A172 (cell line): ENCODE results near the gene RTN4RL1. TPM values are rescaled to one million over a fixed set of nuclear protein-coding genes. Genes with fewer than 3 reads are reported as not detected.
A peak's percentile ranks its signal among the peaks of the same experiment; 100 is the strongest.

Source experiments
- DNase-seq: peaks from one replicate; pipeline ENCODE4 v3.0.0-alpha.2; 2015; ENCODE audit warnings: low spot score
- total RNA-seq: library from RNA; depleted of rRNA; stranded (reverse); fragments of >200 nt; shearing (Covaris generic); gene quantifications from 2 replicates; pipeline ENCODE4 v1.2.3, GENCODE V29; 2014

The RTN4RL1 gene
- total RNA-seq, 1 experiment from 2014 or later: 2.2 TPM

DNA sequence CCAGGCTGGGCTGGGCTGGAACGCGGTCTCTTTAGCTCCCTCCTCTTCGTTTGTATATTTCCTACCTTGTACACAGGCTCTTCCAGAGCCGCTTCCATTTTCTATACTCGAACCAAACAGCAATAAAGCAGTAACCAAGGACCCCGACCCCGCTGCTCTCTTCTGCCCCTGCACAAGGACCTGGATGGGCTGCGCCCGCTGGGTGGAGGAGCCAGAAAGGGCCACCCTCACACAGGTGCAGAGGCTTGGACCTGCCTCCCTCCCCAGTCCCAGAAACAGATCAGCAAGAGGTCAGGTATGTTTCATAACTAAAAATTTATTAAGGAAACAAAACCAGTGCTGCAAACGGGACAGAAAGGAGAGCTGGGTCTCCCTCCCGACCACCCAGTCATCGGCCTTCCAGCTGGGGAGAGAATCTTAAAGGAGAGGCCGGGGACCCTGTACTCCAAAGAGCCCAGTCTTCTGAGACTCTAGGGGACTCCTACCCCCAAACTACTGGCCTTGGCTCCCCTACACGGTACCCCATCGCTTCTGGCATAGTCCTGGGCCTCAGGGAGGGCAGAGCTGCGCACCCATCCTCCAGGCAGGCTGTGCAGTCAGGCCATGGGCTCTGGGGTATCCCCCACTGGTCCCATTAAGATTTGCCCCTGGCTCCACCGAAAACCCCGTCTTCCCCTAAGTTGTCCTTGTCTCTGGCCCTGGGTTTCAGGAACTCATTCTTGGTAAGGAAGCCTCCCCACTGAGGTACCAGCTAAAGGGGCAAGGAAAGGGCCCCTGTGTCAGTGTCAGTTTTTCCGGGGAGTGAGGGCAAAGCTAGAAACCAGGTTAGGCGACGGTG lies 34.6 kb upstream of the RTN4RL1 start:
- DNase-seq: no peak

- DNase-seq: no peak
These were observed 33.7 kb upstream of the RTN4RL1 start for GRCh38 chr17:2058586-2059546.

DNA sequence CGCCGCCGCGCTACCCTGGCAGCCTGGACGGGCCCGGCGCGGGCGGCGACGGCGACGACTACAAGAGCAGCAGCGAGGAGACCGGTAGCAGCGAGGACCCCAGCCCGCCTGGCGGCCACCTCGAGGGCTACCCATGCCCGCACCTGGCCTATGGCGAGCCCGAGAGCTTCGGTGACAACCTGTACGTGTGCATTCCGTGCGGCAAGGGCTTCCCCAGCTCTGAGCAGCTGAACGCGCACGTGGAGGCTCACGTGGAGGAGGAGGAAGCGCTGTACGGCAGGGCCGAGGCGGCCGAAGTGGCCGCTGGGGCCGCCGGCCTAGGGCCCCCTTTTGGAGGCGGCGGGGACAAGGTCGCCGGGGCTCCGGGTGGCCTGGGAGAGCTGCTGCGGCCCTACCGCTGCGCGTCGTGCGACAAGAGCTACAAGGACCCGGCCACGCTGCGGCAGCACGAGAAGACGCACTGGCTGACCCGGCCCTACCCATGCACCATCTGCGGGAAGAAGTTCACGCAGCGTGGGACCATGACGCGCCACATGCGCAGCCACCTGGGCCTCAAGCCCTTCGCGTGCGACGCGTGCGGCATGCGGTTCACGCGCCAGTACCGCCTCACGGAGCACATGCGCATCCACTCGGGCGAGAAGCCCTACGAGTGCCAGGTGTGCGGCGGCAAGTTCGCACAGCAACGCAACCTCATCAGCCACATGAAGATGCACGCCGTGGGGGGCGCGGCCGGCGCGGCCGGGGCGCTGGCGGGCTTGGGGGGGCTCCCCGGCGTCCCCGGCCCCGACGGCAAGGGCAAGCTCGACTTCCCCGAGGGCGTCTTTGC lies 32.8 kb upstream of the RTN4RL1 start:
- DNase-seq: no peak

- DNase-seq: no peak
These were observed 32.1 kb upstream of the RTN4RL1 start for GRCh38 chr17:2057175-2057759.

- DNase-seq: no peak
These were observed 31.4 kb upstream of the RTN4RL1 start for GRCh38 chr17:2056206-2057174.

DNA sequence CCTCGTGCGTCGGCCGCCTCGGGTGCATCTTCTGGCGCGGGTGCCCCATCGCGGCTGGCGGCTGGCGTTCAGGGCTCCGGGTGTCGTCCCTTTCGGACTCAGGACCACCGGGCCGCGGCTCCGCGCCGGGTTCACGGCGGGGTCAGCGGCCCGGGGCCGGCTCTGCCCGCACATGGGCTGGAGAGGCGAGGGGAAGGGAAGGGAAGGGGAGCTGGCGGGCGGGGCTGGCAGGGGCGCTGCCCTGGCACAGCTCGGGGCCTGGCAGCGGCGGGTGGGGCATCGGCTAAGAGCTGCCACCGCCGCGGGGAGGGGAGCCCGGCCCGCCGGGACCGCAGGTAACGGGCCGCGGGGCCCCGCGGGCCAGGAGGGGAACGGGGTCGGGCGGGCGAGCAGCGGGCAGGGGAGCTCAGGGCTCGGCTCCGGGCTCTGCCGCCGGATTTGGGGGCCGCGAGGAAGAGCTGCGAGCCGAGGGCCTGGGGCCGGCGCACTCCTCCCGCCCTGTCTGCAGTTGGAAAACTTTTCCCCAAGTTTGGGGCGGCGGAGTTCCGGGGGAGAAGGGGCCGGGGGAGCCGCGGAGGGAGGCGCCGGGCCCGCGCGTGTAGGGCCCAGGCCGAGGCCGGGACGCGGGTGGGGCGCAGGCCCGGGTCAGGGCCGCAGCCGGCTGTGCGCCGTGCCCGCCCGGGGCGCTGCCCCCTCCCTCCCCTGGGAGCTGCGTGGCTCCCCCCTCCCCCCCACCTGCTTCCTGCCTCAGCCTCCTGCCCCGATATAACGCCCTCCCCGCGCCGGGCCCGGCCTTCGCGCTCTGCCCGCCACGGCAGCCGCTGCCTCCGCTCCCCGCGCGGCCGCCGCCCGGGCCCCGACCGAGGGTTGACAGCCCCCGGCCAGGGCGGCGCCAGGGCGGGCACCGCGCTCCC lies 30.4 kb upstream of the RTN4RL1 start:
- DNase-seq: no peak

DNA sequence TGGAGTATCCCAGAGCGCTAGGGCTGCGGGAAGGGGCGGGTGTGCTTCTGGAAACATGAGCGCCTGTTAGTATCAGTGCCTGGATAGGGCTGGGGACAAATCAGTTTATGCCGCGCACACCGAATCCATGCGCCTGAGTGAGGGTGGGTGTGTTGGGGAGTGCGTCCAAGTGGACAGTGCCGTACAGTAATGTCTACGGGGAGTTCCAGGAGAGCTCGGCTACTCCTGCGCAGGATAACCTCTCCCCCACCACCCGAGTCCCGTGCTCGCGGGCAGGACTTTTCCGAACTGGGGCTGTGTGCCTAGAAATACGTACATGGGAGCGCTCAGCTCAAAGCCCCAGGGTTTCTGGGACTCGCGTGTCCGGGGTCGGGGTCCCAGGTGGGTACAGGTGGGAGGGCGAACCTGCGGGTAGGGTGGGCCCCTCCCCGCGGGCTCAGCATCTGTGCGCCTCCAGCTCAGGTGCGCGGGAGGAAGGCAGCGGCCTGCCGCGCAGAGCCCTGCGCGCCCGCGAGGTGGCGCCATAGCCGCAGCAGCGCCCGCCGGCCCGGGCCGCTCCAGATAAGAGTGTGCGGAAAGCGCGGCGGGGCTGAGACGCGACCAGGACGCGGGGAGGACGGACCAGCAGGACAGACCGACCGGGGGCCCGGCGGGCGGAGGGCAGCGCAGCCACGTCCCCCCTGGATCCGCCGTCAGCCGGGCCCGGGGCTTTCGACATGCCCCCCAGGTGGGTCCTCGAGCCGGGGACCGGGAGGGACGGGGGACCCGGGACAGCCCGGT lies 29.6 kb upstream of the RTN4RL1 start, which contains the start of gene HIC1:
Gene HIC1, plus strand, starts transcription at position 592 of the 780 bp plus-strand sequence. CDS start 1,588 bp downstream, outside the sequence.
- peak; percentile 44 for DNase-seq

GRCh38 chr17:2054262-2054511 lies 29.1 kb upstream of the RTN4RL1 start:
- no peak for DNase-seq

DNA sequence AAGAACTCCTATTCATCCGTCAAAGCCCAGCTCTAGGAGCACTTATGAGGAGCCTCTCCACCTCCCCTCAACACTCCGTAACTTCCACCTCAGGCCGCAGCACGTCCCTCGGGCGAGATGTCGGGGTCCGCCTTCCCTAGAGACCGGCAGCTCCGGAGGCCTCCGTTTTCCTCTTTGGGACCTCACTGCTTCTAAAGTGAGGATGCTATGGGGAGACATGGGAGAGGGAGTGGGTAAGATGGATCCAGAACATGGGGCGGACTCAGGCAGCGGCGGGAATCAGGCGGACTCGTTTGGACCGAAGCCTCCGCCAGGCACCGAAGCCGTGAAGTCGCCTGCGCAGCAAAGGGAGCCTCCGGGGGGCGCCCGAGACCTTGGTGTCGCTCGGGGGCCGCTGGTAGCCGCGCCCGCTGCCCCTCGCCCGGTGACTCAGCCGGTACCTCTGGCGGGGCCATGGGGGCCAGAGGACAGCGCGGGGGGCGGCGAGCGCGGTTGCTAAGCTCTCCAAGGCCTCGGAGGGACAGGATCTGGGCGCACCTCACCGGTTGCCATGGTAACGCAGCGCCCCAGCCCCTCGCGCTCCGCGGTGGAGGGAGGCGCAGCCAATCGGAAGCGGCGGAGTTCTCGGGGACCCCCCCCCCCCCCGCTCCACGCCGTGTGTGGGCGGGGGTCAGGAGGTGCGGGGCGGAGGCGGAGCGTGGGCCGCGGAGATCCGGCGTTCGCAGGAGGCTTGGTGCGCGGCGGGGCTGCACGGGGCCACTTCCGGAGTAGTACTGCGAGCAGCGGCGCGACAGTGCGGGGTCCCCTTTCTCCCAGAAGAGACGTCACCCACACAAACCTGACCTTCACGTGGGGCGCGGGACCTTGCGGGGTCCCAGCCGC lies 28.5 kb upstream of the RTN4RL1 start:
- DNase-seq: no peak

- DNase-seq: no peak
These were observed 26.9 kb upstream of the RTN4RL1 start for GRCh38 chr17:2051933-2052559.

- DNase-seq: no peak
These were observed 26.2 kb upstream of the RTN4RL1 start for GRCh38 chr17:2051061-2051932.

DNA sequence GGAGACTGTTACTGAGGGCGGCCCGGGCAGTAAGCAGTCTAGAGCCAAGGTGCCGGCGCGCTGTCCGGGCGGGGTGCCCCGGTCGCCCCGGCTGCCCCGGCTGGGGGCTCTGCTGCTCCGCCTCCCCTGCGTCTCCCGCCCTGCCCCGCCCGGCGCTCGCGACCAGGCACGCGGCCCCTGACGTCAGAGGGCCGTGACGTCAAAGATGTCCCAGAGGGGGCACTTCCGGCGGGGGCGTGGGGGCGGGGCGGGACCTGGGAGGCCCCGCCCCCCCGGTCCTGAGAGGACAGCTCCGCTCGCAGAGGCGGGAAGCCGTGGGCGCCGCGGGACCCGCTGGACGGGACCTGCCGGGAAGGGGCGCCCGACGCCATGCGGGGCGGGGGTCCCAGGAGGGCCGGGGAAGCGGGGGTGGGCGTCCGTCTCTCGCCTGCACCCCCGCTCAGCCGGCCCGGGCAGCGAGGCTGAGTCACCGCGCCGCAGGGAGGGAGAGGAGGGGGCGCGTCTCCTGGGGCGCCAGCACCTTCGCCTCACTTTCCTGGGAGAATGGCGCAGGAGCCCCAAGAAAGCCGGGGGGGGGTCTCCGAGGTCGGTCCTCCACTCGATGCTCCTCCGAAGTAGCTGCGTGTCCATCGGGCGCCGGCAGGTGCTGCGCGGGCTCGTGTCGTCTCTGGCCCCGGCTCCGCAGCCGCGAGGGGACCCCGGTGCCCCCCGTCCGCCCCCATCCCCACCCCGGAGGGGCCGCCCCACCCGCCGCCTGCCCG lies 25.3 kb upstream of the RTN4RL1 start:
- peak; percentile 53 for DNase-seq

- no peak for DNase-seq
These were observed 24.5 kb upstream of the RTN4RL1 start for GRCh38 chr17:2049333-2050299.

- DNase-seq: no peak
These were observed 23.7 kb upstream of the RTN4RL1 start for GRCh38 chr17:2048805-2049204.
